IPS-18c (cell line): ENCODE measurements around the gene KCNK5.

Source experiments
- H3K4me3 ChIP-seq: 2 replicates; pipeline ENCODE4 v1.7.0; 2013; ENCODE audit warnings: low read depth, mild to moderate bottlenecking, low read length, moderate library complexity; ENCODE audit not compliant: insufficient read depth
- H3K9me3 ChIP-seq: one replicate; pipeline ENCODE4 v1.6.1; 2013; ENCODE audit warnings: mild to moderate bottlenecking, low read length, moderate library complexity; ENCODE audit not compliant: control insufficient read depth, insufficient read depth

KCNK5 gene

GRCh38 chr6:39194466-39194865 is 34.8 kb downstream of the KCNK5 start:
- Histone ChIP-seq H3K9me3 (no peaks in the 10 kb centered on the region), H3K4me3 (no peak overlapping the region)

GRCh38 chr6:39193201-39193791 is 36.0 kb downstream of the KCNK5 start:
- Histone ChIP-seq H3K4me3 (no peak overlapping the region), H3K9me3 (no peaks in the 10 kb centered on the region)

GRCh38 chr6:39192736-39193135 is 36.5 kb downstream of the KCNK5 start:
- no peaks in the 10 kb centered on the region for H3K9me3 ChIP-seq
- no peak overlapping the region for H3K4me3 ChIP-seq

- no peak overlapping the region for H3K4me3 ChIP-seq
- H3K9me3 ChIP-seq = peaks cover 2% of the 10 kb centered on the region
These were observed 37.9 kb downstream of the KCNK5 start for GRCh38 chr6:39191236-39191930.

- H3K9me3 ChIP-seq = peaks cover 2% of the 10 kb centered on the region
- no peak overlapping the region for H3K4me3 ChIP-seq
These were observed 38.6 kb downstream of the KCNK5 start for GRCh38 chr6:39190545-39191235.

- no peak overlapping the region; the same call in 1 of the 2 replicates for H3K4me3 ChIP-seq
- peaks cover 2% of the 10 kb centered on the region for H3K9me3 ChIP-seq
These were observed 39.2 kb downstream of the KCNK5 start for GRCh38 chr6:39189915-39190544.

- peaks cover 2% of the 10 kb centered on the region for H3K9me3 ChIP-seq
- no peak overlapping the region for H3K4me3 ChIP-seq
These were observed 40.1 kb downstream of the KCNK5 start for GRCh38 chr6:39189131-39189530.

GRCh38 chr6:39188571-39188970 is 40.7 kb downstream of the KCNK5 start:
- Histone ChIP-seq H3K9me3 (peaks cover 2% of the 10 kb centered on the region), H3K4me3 (no peak overlapping the region)

- no peak overlapping the region for H3K4me3 ChIP-seq
These were observed 41.2 kb downstream of the KCNK5 start for GRCh38 chr6:39188098-39188450.

GRCh38 chr6:39184906-39185580 is 44.2 kb downstream of the KCNK5 start:
- Histone ChIP-seq H3K4me3 (no peak overlapping the region), H3K9me3 (peaks cover 2% of the 10 kb centered on the region)

More at GRCh38 chr6:39188098-39188450, 41.2 kb downstream of the KCNK5 start:
- peaks cover 2% of the 10 kb centered on the region for H3K9me3 ChIP-seq

GRCh38 chr6:39182604-39183003 is 46.7 kb downstream of the KCNK5 start:
- H3K9me3 ChIP-seq = peaks cover 2% of the 10 kb centered on the region

GRCh38 chr6:39181826-39182225 is 47.4 kb downstream of the KCNK5 start:
- Histone ChIP-seq H3K4me3 (no peak overlapping the region), H3K9me3 (no peaks in the 10 kb centered on the region)

More at GRCh38 chr6:39182604-39183003, 46.7 kb downstream of the KCNK5 start:
- no peak overlapping the region for H3K4me3 ChIP-seq

GRCh38 chr6:39181333-39181732 is 47.9 kb downstream of the KCNK5 start:
- H3K9me3 ChIP-seq = no peaks in the 10 kb centered on the region

GRCh38 chr6:39178804-39179203 is 50.5 kb downstream of the KCNK5 start:
- Histone ChIP-seq H3K4me3 (no peak overlapping the region), H3K9me3 (no peaks in the 10 kb centered on the region)

More at GRCh38 chr6:39181333-39181732, 47.9 kb downstream of the KCNK5 start:
- no peak overlapping the region for H3K4me3 ChIP-seq

- no peak overlapping the region for H3K4me3 ChIP-seq
These were observed 51.0 kb downstream of the KCNK5 start for GRCh38 chr6:39178235-39178634.

GRCh38 chr6:39177130-39177529 is 52.1 kb downstream of the KCNK5 start:
- Histone ChIP-seq H3K9me3 (no peaks in the 10 kb centered on the region), H3K4me3 (no peak overlapping the region)

More at GRCh38 chr6:39178235-39178634, 51.0 kb downstream of the KCNK5 start:
- no peaks in the 10 kb centered on the region for H3K9me3 ChIP-seq

GRCh38 chr6:39173270-39173669 is 56.0 kb downstream of the KCNK5 start:
- no peaks in the 10 kb centered on the region for H3K9me3 ChIP-seq
- no peak overlapping the region for H3K4me3 ChIP-seq
